Activated naive CD4-positive, alpha-beta T cell treated with anti-CD3 and anti-CD28 coated beads, Interleukin-2, amount 50 U/mL, for 24 hours (primary cell): ENCODE data around the gene SLC25A38.
"Not testable (repeated sequence)": the region's sequence is repeated elsewhere in the genome, so short reads cannot be mapped to it uniquely, and the experiment has no call there.

Source experiments
- H3K27ac Mint-ChIP-seq: one replicate; pipeline ENCODE4 v1.8.0; 2021; ENCODE audit warnings: mild to moderate bottlenecking, mixed read lengths
- H3K27me3 Mint-ChIP-seq: one replicate; pipeline ENCODE4 v1.8.0; 2021; ENCODE audit warnings: mixed read lengths
- H3K36me3 Mint-ChIP-seq: one replicate; pipeline ENCODE4 v1.8.0; 2021; ENCODE audit warnings: mixed read lengths
- H3K4me1 Mint-ChIP-seq: one replicate; pipeline ENCODE4 v1.8.0; 2021; ENCODE audit warnings: mixed read lengths
- H3K4me3 Mint-ChIP-seq: one replicate; pipeline ENCODE4 v1.8.0; 2021; ENCODE audit warnings: mild to moderate bottlenecking, mixed read lengths
- H3K9me3 Mint-ChIP-seq: one replicate; pipeline ENCODE4 v1.8.0; 2021; ENCODE audit warnings: mixed read lengths

The SLC25A38 gene, protein sequence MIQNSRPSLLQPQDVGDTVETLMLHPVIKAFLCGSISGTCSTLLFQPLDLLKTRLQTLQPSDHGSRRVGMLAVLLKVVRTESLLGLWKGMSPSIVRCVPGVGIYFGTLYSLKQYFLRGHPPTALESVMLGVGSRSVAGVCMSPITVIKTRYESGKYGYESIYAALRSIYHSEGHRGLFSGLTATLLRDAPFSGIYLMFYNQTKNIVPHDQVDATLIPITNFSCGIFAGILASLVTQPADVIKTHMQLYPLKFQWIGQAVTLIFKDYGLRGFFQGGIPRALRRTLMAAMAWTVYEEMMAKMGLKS

DNA sequence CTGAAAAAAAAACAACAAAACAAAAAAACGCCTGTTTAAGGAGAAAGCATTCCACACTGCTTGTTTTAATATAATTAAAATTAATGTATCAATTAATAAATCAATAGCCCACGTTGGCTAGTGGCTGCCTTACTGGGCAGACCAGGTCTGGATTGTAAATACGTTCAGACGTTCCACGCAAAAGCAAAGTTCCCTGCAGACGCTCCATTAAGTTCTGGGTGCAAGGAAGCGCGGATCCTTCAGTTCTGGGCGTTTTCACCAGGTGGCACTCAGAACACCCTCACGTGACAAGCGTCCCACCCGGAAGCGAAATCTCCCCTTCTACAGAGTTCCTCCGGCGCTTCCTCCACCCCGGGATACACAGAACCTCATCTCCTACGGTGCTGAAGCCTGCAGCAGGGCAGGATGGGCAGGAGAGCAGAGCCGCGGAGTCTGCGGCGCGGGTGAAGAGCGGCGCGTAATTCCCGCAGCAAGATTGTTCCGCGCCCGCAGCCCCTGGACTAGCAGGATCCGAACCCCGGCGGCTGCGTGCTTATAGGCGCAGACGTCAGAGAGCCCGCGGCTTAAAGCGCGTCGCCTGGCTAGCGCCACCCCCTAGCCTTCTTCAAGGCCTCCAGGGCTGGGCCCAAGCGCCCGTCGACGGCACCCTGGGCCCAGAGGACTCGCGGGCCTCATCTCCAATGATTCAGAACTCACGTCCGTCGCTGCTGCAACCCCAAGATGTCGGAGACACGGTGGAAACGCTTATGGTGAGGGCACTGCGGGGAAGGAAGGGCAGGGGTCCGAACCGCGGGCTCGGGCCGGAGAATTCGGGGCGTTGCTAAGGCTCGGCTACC, at the start of gene SLC25A38:
Gene SLC25A38 (plus strand): TSS at position 326 of the 836 bp plus-strand sequence. CDS start 355 bp downstream, at position 681.
- Mint-ChIP-seq H3K9me3 (no peaks in the 10 kb centered on the region), H3K4me1 (peaks cover 43% of the 10 kb centered on the region), H3K4me3 (peak within 1 kb of the TSS; percentile 99)

DNA sequence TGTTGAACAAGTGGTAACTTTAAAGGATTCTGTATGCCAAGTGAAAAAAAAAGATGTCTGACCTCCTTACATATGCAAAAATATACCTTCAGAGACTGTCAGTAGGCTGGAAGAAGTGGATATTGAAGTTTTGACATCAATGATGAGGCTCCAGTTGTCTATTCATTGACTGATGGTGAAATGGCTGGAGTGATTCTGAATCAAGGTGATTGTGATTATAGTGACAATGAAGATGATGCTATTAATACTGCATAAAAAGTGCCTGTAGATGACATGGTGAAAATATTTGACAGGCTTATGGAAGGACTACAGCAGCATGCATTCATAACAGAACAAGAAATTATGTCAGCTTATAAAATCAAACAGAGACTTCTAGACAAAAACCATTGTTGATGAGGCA, 49.6 kb upstream of the SLC25A38 start:
- Mint-ChIP-seq H3K4me1 (no peaks in the 10 kb centered on the region), H3K9me3 (no peaks in the 10 kb centered on the region), H3K4me3 (no peak overlapping the region), H3K27me3 (peaks cover 2% of the 10 kb centered on the region), H3K27ac (no peak overlapping the region), H3K36me3 (no peaks in the 10 kb centered on the region)

More for the DNA sequence above, at the start of gene SLC25A38:
- Mint-ChIP-seq H3K27ac (peak within 1 kb of the TSS; percentile 100), H3K27me3 (no peaks in the 10 kb centered on the region), H3K36me3 (peaks cover 8% of the 10 kb centered on the region)

DNA sequence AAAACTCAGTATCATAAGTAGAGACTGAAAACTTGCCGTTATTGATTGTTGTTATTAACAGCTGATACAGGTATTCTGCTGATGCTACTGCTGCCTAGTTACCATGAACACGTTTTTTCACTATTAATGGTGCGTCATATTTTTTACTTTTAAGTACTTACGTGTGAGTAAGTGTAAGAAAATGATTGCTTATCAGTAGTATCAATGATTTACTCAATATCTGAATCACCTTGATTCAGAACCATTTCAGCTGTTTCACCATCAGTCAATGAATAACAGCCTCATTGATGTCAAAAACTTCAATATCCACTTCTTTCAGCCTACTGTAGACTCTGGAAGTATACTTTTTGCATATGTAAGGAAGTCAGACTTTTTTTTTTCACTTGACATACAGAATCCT, 49.0 kb upstream of the SLC25A38 start:
- H3K4me3 Mint-ChIP-seq = no peak overlapping the region
- H3K27ac Mint-ChIP-seq = no peak overlapping the region
- H3K4me1 Mint-ChIP-seq = no peaks in the 10 kb centered on the region
- no peaks in the 10 kb centered on the region for H3K9me3 Mint-ChIP-seq
- H3K36me3 Mint-ChIP-seq = no peaks in the 10 kb centered on the region
- peaks cover 2% of the 10 kb centered on the region for H3K27me3 Mint-ChIP-seq

DNA sequence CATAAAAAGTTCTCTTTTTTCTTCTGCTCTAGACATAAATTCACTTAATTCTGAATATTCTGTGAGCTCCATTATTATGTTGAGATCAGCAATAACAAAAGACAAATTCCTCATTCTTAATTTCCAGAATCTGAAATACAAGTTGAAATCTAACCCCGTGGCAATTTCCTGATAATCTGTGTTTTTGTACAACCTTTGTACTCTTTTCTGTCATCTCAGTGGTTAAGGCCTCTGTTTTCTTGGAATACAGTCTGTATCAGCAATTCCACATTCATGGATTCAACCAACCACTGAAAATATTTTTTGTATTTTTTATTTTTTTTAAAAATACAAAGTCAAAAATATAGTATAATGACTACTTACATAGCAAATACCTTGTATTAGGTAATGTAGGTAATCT, 45.0 kb upstream of the SLC25A38 start:
- no peaks in the 10 kb centered on the region for H3K4me1 Mint-ChIP-seq
- H3K4me3 Mint-ChIP-seq = no peak overlapping the region
- H3K27ac Mint-ChIP-seq = no peak overlapping the region
- H3K36me3 Mint-ChIP-seq = peaks cover 2% of the 10 kb centered on the region
- peaks cover 2% of the 10 kb centered on the region for H3K27me3 Mint-ChIP-seq
- no peaks in the 10 kb centered on the region for H3K9me3 Mint-ChIP-seq

DNA sequence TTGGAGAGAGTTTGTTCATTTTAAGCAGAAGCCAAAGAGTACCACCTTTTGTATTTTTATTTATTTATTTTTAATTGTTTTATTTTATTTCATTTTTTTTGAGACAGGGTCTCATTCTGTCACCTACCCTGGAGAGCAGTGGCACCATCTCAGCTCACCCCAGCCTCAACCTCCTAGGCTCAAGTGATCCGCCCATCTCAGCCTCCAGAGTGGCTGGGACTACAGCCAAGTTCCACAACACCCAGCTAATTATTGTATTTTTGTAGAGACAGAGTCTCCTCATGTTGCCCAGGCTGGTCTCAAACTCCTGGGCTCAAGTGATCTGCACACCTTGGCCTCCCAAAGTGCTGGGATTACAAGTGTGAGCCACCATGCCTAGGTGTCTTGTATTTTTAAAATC, 44.1 kb upstream of the SLC25A38 start:
- Mint-ChIP-seq H3K4me1 (no peaks in the 10 kb centered on the region), H3K27ac (no peak overlapping the region), H3K27me3 (peaks cover 2% of the 10 kb centered on the region), H3K36me3 (peaks cover 2% of the 10 kb centered on the region), H3K4me3 (no peak overlapping the region), H3K9me3 (no peaks in the 10 kb centered on the region)

DNA sequence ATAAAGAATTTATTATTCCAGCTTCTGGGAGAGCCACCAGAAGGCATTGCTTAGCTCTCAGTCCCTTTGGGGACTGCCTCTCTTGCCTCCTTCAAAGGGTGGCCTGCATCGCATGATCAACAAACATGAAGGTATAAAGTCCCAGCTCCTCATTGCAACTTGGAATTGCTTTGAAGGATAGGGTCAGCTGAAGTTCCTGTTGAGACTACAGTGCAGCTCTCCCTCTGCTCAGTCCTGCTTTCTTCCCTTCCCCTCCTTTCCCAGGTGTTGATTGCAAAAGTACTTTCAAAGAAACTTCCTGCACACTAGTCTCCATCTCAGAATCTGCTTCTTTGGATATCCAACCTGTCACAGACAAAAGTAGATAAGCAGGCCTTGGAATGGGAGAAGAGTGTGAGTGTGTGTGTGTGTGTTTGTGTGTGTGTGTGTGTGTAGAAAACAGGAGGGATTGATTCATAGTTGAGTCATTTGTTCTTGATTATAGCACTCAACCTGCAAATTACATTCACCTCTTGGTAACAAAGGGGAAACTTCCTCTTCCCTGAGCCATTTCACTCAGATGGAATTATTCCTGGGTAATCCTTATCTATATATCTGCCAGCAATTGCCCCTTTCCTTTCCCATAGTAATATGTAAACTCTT, 40.0 kb upstream of the SLC25A38 start:
- no peaks in the 10 kb centered on the region for H3K9me3 Mint-ChIP-seq
- no peaks in the 10 kb centered on the region for H3K27me3 Mint-ChIP-seq

DNA sequence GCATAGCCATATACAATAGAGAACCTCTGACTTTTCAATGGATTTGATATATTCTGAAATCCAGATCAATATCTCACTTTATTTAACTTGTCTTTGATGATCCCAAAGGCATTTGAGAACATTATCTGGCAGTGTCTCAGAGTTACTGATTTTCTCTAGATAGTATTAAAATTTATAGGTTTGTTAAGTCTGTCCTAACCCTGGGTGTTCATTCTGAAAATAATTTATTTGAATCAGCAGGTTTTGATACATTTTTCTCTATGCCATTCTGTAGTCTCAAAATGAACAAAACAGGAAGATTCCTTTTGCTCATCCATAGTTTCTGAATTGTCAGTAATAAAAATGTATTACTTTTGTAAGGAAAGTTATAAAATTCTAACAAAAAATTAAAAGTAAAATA, 39.4 kb upstream of the SLC25A38 start:
- Mint-ChIP-seq H3K27me3 (no peaks in the 10 kb centered on the region), H3K4me1 (peaks cover 15% of the 10 kb centered on the region), H3K9me3 (no peaks in the 10 kb centered on the region), H3K27ac (no peak overlapping the region), H3K36me3 (peaks cover 2% of the 10 kb centered on the region), H3K4me3 (no peak overlapping the region)

More for the DNA sequence above, 40.0 kb upstream of the SLC25A38 start:
- Mint-ChIP-seq H3K4me3 (no peak overlapping the region), H3K27ac (no peak overlapping the region), H3K4me1 (peaks cover 15% of the 10 kb centered on the region), H3K36me3 (peaks cover 2% of the 10 kb centered on the region)

DNA sequence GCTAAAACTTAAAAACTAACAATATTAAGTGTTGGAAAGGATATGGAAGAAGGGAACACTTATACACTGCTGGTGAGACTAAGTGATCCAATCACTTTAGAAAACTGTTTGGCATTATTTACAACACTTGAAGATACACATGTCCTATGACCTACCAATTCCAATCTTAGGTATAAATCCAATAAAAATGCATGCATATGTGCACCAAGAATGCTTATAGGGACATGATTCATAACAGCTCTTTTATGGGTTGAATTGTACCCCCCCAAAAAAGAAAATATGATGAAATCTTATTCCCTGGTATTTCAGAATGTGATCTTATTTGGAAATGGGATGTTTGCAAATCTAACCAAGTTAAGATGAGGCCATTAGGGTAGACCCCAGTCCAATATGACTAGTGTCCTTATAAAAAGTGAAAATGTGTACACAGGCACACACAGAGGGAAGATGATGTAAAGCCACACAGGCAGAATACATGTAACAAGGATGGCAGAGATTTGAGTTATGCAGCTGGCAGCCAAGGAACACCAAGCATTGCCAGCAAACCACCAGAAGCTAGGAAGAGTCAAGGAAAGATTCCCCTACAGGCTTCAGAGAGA, 38.3 kb upstream of the SLC25A38 start:
- Mint-ChIP-seq H3K27me3 (no peaks in the 10 kb centered on the region), H3K4me3 (no peak overlapping the region), H3K36me3 (peaks cover 2% of the 10 kb centered on the region), H3K4me1 (peaks cover 15% of the 10 kb centered on the region), H3K27ac (no peak overlapping the region), H3K9me3 (no peaks in the 10 kb centered on the region)

DNA sequence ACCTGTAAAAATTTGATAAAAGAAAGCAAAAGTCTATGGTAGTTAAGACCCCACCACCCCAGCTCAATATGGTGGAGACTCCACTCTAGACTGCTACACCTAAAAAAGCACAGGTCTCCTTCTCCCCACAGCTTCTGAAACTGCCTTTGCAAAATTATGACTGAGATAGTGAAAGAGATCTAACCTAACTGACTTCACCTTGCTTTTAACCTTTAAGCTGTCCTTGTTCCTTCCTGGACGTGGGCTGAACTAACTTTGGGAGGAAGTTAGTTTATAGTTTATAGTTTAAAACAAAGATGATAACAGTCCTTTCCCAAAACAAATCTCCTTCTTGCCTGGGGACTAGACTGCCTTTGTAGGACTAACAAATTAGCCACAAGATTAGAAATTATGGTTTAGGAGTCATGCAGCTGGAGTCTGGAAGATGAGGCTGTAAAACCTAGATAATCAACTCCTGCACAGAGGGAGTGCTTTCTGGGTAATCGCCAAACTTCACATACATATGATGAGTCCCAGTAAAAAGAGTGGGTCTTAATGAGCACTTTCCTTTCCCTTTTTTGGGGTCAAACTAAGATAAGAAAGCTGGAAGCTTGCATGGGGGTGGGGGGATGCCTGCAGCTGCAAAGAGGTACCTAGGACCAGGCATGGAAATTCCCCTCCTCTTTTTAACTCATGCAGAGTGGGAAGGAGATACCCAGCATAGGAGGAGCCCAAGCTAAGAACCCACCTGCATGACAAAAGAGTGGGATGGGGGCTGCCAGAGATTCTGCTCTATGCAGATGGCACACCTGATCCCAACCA, 36.2 kb upstream of the SLC25A38 start:
- Mint-ChIP-seq H3K9me3 (no peaks in the 10 kb centered on the region), H3K27me3 (no peaks in the 10 kb centered on the region), H3K4me3 (peak overlapping the region; percentile 19), H3K36me3 (no peaks in the 10 kb centered on the region), H3K4me1 (peaks cover 27% of the 10 kb centered on the region), H3K27ac (no peak overlapping the region)

DNA sequence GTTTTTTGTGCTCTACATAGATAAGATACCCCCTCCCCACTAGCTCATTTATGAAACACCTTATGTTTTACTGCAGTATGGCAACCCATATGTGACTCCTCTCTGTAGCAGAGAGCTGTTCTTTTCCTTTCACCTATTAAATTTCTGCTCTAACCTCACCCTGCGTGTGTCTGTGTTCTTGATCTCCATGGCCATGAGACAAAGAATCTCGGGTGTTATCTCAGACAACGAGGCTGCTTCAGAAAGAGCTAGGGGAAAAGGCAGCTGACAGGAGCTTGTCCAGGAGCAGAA, 35.6 kb upstream of the SLC25A38 start:
- H3K4me3 Mint-ChIP-seq = no peak overlapping the region
- H3K27ac Mint-ChIP-seq = no peak overlapping the region
- H3K36me3 Mint-ChIP-seq = no peaks in the 10 kb centered on the region
- H3K27me3 Mint-ChIP-seq = no peaks in the 10 kb centered on the region
- H3K4me1 Mint-ChIP-seq = peaks cover 27% of the 10 kb centered on the region
- no peaks in the 10 kb centered on the region for H3K9me3 Mint-ChIP-seq

DNA sequence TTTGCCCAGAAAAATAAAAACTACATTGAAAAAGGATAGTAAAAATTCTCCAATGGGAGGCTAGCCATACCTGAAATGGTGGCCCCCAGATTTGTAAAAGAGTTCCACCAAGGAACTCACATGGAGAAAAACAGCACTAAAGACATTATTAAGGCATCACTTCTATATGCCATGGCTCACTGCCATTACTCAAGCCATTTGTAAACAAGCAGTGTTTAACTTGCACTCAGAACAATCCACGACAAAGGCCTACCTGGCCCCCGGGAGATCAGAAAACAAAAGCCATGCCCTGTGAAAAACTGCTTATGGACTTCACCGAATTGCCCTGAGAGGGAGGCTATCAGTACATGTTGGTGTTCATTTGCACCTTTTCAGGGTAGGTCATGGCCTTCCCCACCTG, 34.1 kb upstream of the SLC25A38 start:
- no peak overlapping the region for H3K27ac Mint-ChIP-seq
- no peaks in the 10 kb centered on the region for H3K27me3 Mint-ChIP-seq
- no peak overlapping the region for H3K4me3 Mint-ChIP-seq
- no peaks in the 10 kb centered on the region for H3K36me3 Mint-ChIP-seq
- no peaks in the 10 kb centered on the region for H3K9me3 Mint-ChIP-seq
- peaks cover 27% of the 10 kb centered on the region for H3K4me1 Mint-ChIP-seq

DNA sequence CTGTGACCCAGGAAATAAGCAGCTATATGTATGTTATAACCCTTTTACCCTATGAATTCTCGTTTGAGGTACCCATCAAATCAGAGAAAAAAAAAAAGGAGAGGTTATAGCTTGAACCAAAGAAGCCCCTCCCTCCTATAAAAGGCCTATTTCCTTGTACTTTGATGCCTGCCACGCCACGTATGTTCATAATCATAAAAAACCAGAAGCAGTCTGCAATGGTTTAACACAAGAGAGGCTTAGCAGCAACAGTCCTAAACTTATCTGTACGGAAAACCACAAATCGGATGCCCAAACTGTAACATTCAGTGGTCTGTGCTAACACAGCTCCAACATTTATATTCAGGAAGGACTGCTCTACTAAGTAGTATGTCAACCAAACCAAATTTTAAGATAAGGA, 32.5 kb upstream of the SLC25A38 start:
- no peaks in the 10 kb centered on the region for H3K27me3 Mint-ChIP-seq
- H3K4me3 Mint-ChIP-seq = no peak overlapping the region
- no peaks in the 10 kb centered on the region for H3K9me3 Mint-ChIP-seq
- H3K27ac Mint-ChIP-seq = no peak overlapping the region
- H3K36me3 Mint-ChIP-seq = no peaks in the 10 kb centered on the region
- peaks cover 27% of the 10 kb centered on the region for H3K4me1 Mint-ChIP-seq

DNA sequence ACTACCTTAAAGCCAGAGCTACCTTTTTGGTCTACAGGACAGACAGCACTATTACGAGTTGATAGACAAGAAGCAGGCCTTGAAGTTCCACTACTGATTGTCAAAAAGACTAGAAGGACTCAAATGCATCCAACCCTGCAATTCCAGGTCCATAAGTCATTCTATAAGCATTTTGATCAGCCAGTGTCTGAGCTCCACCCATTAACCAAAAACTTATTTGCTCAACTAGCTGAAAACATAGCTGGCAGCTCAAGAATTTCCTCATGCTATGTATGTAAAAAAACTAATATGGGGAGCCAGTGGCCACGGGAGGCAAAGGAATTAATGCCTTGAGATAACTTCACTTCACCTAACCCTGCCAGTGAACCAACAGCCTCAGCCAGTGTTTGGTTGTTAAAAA, 32.0 kb upstream of the SLC25A38 start:
- H3K27me3 Mint-ChIP-seq, H3K36me3 Mint-ChIP-seq, H3K9me3 Mint-ChIP-seq, H3K4me3 Mint-ChIP-seq, H3K27ac Mint-ChIP-seq: not testable (repeated sequence)
- H3K4me1 Mint-ChIP-seq = peaks cover 27% of the 10 kb centered on the region

DNA sequence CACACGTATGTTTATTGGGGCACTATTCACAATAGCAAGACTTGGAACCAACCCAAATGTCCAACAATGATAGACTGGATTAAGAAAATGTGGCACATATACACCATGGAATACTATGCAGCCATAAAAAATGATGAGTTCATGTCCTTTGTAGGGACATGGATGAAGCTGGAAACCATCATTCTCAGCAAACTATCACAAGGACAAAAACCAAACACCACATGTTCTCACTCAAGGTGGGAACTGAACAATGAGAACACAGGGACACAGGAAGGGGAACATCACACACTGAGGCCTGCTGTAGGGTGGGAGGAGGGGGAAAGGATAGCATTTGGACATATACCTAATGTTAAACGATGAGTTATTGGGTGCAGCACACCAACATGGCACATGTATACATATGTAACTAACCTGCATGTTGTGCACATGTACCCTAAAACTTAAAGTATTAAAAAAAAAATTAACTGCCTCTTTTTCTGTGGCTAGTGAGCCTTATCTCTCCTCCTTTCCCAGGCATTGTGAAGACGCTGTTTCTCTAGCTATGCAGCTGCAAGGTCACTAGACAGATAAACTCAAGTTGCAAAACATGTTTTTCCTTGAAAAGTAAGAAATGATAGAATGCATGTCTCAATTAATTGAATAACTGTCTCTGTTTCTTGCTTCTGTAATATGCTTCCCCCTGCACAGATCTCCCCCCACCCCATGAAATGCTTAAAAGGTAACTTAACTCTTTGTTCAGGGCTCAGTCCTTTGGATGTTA, 29.8 kb upstream of the SLC25A38 start:
- not testable (repeated sequence) for H3K4me3 Mint-ChIP-seq, H3K27ac Mint-ChIP-seq, H3K27me3 Mint-ChIP-seq, H3K36me3 Mint-ChIP-seq, H3K9me3 Mint-ChIP-seq
- peaks cover 22% of the 10 kb centered on the region for H3K4me1 Mint-ChIP-seq

DNA sequence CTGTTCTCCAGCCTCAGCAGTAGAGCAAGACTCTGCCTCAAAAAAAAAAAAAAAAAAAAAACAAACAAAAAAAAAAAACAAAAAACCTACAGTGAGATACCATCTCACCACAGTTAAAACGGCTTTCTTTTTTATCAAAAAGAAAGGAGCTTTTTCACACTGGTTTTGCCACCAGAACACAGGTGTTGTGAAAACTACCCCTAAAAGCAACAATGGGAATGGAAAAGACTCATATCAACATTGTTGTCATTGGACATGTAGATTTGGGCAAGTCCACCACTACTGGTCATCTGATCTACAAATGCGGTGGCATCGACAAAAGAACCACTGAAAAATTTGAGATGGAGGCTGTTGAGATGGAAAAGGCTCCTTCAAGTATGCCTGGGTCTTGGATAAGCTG, 24.8 kb upstream of the SLC25A38 start:
- Mint-ChIP-seq H3K4me1 (peaks cover 42% of the 10 kb centered on the region), H3K4me3 (no peak overlapping the region), H3K27ac (no peak overlapping the region)

More for the DNA sequence above, 24.8 kb upstream of the SLC25A38 start:
- Mint-ChIP-seq H3K9me3 (peaks cover 4% of the 10 kb centered on the region), H3K36me3 (no peaks in the 10 kb centered on the region), H3K27me3 (no peaks in the 10 kb centered on the region)
